ENCODE data around the gene SEMA4B.
"Not testable (repeated sequence)": the region's sequence is repeated elsewhere in the genome, so short reads cannot be mapped to it uniquely, and the experiment has no call there.

The SEMA4B gene

GRCh38 chr15:90184786-90185704 lies 16.1 kb upstream of the SEMA4B start:
- Mint-ChIP-seq H3K9me3 (no peaks in the 10 kb centered on the region), H3K27ac (peak overlapping the region; percentile 62), H3K4me1 (peaks cover 57% of the 10 kb centered on the region), H3K4me3 (peak overlapping the region; percentile 82), H3K36me3 (ENCODE audit: low read depth) (no peaks in the 10 kb centered on the region), H3K27me3 (ENCODE audit: low read depth, poor library complexity) (peaks cover 3% of the 10 kb centered on the region)
- DNase-seq, result peak; percentile 84
- TF ChIP-seq CTCF (IDR thresholded peaks at IDR 0.05), result no peak

GRCh38 chr15:90187257-90187868 lies 13.8 kb upstream of the SEMA4B start:
- Mint-ChIP-seq H3K9me3 (no peaks in the 10 kb centered on the region), H3K27ac (peak overlapping the region; percentile 31), H3K36me3 (ENCODE audit: low read depth) (no peaks in the 10 kb centered on the region), H3K4me1 (peaks cover 56% of the 10 kb centered on the region), H3K4me3 (peak overlapping the region; percentile 30), H3K27me3 (ENCODE audit: low read depth, poor library complexity) (peaks cover 3% of the 10 kb centered on the region)
- DNase-seq, result no peak
- no peak for TF ChIP-seq CTCF (IDR thresholded peaks at IDR 0.05)

GRCh38 chr15:90188065-90188464 lies 13.1 kb upstream of the SEMA4B start:
- not testable (repeated sequence) for H3K4me3 Mint-ChIP-seq; H3K27me3 Mint-ChIP-seq (ENCODE audit: low read depth, poor library complexity); H3K27ac Mint-ChIP-seq; H3K9me3 Mint-ChIP-seq; DNase-seq; H3K36me3 Mint-ChIP-seq (ENCODE audit: low read depth)
- H3K4me1 Mint-ChIP-seq, result peaks cover 60% of the 10 kb centered on the region

GRCh38 chr15:90188914-90189748 lies 12.0 kb upstream of the SEMA4B start:
- H3K4me3 Mint-ChIP-seq, result no peak overlapping the region
- H3K4me1 Mint-ChIP-seq, result peaks cover 58% of the 10 kb centered on the region
- no peaks in the 10 kb centered on the region for H3K9me3 Mint-ChIP-seq
- no peak for DNase-seq
- peaks cover 3% of the 10 kb centered on the region for H3K27me3 Mint-ChIP-seq (ENCODE audit: low read depth, poor library complexity)
- no peak for TF ChIP-seq CTCF (IDR thresholded peaks at IDR 0.05)
- peaks cover 4% of the 10 kb centered on the region for H3K36me3 Mint-ChIP-seq (ENCODE audit: low read depth)
- no peak overlapping the region for H3K27ac Mint-ChIP-seq

DNA sequence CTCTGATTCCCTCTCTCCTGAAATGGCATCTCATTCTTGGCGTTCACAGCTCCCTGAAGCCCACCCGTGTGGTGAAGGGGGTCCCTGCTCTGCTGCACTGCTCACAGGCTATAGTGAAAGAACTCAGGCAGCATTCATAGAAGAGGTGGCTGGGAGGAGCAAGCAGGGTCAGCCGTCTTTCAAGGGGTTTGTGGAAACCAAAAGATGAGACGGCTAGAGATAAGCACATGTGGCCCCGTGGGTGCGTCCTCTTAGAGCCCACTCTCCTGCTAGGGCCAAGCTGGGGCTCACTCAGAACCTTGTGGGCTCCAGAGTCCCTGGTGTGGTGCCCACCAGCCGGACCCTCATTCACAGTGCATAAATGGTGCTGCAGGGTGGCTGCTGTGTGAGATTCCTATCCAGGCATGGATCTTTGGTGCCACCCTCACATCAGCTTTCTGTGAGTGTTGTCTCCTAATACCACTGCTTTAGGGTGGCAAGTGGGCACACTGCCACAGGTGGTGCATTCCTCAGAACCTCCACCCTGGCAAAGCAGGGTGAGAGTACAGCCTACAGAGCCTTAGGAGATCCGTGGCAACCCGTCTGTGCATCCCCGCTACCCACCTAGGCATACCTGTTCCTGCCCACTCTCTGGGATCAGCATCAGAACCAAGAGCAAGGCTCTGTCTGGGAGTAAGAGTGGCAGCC lies 11.2 kb upstream of the SEMA4B start:
- peaks cover 3% of the 10 kb centered on the region for H3K27me3 Mint-ChIP-seq (ENCODE audit: low read depth, poor library complexity)
- peak overlapping the region; percentile 4 for H3K4me3 Mint-ChIP-seq
- H3K9me3 Mint-ChIP-seq, result no peaks in the 10 kb centered on the region
- no peak overlapping the region for H3K27ac Mint-ChIP-seq
- TF ChIP-seq CTCF (IDR thresholded peaks at IDR 0.05), result no peak
- peaks cover 60% of the 10 kb centered on the region for H3K4me1 Mint-ChIP-seq
- no peak for DNase-seq
- H3K36me3 Mint-ChIP-seq (ENCODE audit: low read depth), result peaks cover 9% of the 10 kb centered on the region
